Germinal center (tissue), 1 donor: ENCODE results near the gene RAB9A.
"Not testable (repeated sequence)": the region's sequence is repeated elsewhere in the genome, so short reads cannot be mapped to it uniquely, and the experiment has no call there.

Experiments used
- DNase-seq: peaks from one replicate; pipeline ENCODE4 v3.0.0; 2012; ENCODE audit warnings: mixed read lengths, low spot score

Gene RAB9A

GRCh38 chrX:13702111-13702789 lies 13.3 kb downstream of the RAB9A start:
- no peak for DNase-seq

- DNase-seq = no peak
Observed at GRCh38 chrX:13703135-13703534, 14.2 kb downstream of the RAB9A start.

DNA sequence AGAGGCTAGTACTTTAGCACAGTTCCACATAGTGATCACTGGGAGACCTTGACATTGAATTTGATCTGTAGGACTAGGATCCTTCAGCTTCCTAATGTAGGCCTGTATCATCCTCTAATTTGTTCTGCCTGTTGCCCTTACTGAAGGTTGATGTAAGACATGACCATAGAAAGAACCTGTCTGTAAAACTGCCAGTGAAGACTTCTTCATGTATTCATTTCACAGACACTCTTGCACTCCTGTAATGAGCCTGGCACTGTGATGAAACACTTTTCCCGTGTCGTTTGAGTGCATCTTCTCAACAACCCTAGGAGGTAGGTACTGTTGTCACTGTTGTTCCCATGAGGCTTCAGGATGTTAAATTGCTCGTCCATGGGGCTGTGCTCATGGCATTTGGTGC lies 14.7 kb downstream of the RAB9A start:
- DNase-seq = no peak

- DNase-seq = no peak
Observed at GRCh38 chrX:13711141-13711540, 22.2 kb downstream of the RAB9A start.

DNA sequence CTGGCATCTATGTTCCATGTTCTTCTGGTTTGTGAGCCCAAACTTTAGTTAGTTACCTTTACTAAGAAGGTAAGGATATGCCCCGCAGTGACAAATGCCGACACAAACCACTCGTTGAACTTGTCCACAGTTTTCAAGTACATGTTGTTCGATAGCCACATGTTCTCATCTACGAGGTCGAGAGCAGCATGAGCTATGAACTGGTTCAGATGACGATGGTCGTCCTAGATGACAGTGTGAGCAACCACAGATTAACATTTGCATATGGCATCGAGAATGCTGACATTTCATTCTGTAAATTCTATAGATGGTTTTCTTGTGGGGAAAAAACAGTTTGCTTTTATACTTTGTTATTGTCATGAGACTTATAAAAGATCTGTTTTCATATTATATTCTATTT lies 27.5 kb downstream of the RAB9A start:
- DNase-seq = no peak

GRCh38 chrX:13716905-13717304 lies 28.0 kb downstream of the RAB9A start:
- no peak for DNase-seq

GRCh38 chrX:13717700-13718472 lies 29.0 kb downstream of the RAB9A start:
- DNase-seq = no peak

DNA sequence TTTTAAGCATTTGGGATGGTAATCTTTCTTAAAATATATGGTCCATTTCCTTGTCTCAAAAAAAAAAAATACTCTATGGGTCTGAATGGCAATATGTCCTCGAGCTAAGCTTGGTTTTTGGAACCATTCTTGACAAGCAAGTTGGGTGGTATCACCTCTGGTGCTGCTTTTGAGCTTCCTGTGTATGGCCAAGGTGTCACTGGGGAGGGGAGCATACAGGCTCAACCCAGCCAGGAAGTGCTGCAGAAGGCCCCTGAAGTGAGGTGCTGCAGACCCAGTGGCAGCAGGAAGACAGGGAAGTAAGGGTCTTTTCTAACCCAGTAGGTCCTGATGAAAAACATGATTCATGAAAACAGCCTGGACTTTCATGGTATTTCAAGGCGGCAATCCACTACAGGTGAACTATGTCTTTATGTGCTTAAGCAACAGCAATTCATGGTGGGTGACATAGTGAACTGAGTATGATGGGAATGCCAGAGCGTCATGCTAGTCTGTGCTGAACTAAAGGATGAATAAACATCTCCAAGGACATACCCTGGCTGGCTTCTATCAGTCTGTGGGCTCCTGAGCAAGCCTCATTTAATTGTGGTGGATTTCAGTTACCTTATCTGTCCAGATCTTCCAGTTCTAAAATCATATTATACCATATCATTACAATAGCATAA lies 30.4 kb downstream of the RAB9A start:
- DNase-seq = no peak

DNA sequence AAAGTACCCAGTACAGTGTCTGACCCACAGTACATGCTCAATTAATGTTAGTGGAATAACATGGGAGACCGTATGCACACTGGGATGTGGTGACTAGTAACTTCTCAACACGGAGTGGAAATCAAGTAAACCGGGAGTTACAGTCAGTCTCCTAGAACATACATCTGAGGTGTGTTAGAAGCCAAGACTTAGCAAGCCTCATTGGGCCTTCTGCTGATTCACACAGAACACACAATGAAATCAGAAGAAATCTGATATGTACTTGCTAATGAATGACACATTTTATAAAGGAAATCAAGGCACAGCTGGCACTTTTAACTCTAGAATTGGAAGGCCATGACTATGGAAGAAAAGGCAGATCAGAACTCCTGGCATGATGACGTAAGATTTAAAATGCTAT lies 32.4 kb downstream of the RAB9A start:
- DNase-seq = no peak

DNA sequence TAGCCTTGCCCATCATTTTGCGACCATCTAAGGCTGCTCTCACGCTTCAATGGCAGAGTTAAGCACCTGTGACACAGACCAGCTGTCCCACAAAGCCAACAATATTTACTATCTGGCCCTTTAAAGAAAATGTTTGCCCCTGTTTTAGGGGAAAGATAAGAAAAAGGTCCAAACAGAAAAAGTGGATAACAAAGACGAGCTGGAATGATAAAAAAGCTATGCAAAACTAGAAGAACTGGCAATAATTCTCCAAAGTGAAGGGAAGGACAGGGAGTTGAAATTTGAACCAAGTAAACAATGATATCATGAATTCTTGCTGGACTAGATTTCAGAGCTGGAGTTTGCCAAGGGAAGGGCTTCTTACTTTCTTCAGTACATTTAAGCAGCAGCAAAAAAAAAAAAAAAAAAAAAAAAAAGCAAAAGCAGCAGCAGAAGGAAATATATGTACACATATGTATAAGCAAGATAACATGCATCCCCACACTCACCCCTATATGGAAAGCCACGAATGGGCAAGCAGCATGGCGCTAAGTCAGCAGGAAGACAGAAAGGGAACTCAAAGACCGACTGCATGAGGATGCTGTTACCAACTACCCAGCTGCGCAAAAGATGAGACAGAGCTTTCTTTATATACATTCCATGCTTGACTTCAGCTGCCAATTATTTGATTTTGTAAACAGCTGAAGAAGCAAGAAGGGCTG lies 33.0 kb downstream of the RAB9A start:
- peak; percentile 6 for DNase-seq

- not testable (repeated sequence) for DNase-seq
Observed at GRCh38 chrX:13724878-13725277, 36.0 kb downstream of the RAB9A start.

- not testable (repeated sequence) for DNase-seq
Observed at GRCh38 chrX:13726583-13726982, 37.7 kb downstream of the RAB9A start.

- not testable (repeated sequence) for DNase-seq
Observed at GRCh38 chrX:13730523-13730922, 41.6 kb downstream of the RAB9A start.

DNA sequence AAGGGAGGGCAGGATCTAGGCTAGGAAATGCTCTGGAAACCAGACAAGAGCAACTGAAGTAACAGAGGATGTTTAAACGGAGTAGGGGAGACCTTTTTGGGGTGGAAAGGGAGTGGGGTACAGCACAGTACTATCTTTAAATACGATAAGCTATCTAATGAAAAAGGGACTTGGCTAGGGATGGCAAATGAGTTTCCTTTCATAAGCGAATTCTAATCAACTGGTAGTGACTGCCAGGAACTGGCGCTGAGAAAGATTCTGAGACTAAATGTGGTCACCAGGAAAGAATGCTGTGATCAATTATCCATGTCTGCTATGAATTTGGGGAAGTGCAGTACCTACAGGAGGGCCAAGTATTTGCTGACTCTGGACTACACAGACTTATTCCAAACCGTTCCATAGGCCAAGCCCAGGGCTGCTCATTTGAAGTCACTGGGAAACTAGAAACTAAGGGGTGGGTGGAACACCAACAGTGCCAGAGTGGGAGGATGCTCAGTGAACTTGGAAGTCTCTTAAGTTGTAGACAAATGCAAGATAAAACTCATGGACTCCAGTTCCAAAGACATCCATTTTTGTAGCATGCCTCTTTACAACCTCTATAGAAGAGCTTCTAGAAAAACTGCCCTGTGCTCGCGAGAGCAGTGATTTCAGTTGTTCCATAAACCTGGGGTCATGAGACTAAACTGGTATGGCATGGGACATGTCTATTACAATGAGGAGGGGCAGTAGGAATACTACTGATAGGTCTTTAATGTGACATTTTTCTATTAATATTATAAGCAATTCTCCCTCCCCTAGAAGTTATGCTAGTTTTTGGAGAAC lies 43.5 kb downstream of the RAB9A start:
- DNase-seq = no peak

- peak; percentile 2 for DNase-seq
Observed at GRCh38 chrX:13733506-13733905, 44.6 kb downstream of the RAB9A start.

GRCh38 chrX:13734278-13735172 lies 45.6 kb downstream of the RAB9A start, which contains the start of the genes OFD1 and TRAPPC2:
TSS of gene OFD1 (plus strand) at chrX:13734748. CDS start at chrX:13735072, 324 bp downstream.
TSS of gene TRAPPC2 (minus strand) at chrX:13734620. CDS start at chrX:13719963, 14,657 bp downstream.
- peak; percentile 87 for DNase-seq

- no peak for DNase-seq
Observed at GRCh38 chrX:13741695-13742094, 52.8 kb downstream of the RAB9A start.

GRCh38 chrX:13742397-13743176 lies 53.7 kb downstream of the RAB9A start:
- peak; percentile 37 for DNase-seq

GRCh38 chrX:13747836-13748235 lies 58.9 kb downstream of the RAB9A start:
- DNase-seq = no peak
